ENCODE measurements around the gene TESK2. TPM values are rescaled to one million over a fixed set of nuclear protein-coding genes. Genes with fewer than 3 reads are reported as not detected.
A peak's percentile ranks its signal among the peaks of the same experiment; 100 is the strongest.

TESK2 gene
- total RNA-seq, 6 donors from 2014 or later: 2.3 to 7.4 (median 5.7) TPM

DNA sequence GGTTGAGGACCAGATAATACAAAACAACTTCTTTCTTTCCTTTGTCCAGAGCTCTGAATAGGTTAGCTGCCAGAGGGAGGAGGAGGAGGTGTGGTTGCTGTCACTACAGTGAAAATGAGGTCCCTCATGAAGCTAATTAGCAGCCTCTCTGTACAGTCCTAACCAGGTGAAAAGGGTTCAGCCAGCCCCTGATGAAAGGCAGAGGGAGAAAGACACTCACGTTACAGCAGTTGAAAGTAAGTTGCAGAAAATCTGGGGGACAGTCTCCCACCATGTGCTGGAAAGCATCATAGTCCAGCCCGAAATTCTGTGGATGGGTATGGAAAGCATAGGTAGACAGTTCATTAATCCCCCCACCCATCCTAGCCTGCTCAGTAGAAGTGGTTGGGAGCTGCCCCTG is 144.5 kb downstream of the TESK2 start:
- Histone ChIP-seq H3K4me1 (peaks cover 21 to 28% (median 24%) of the 10 kb centered on the region in 4 donors), H3K4me3 (no peak overlapping the region), H3K27me3 (no peaks in the 10 kb centered on the region), H3K9me3 (no peaks in the 10 kb centered on the region), H3K36me3 (peaks cover 14 to 39% (median 36%) of the 10 kb centered on the region in 4 donors), H3K27ac (no peak overlapping the region)
- DNase-seq: no peak
- no peak for ATAC-seq (ENCODE audit: low FRiP score in 2 of 2)
- no peak for TF ChIP-seq POLR2AphosphoS5 (IDR thresholded peaks at IDR 0.05)
- TF ChIP-seq EP300 (IDR thresholded peaks at IDR 0.05): no peak
- no peak for TF ChIP-seq POLR2A (IDR thresholded peaks at IDR 0.05)
- TF ChIP-seq CTCF (IDR thresholded peaks at IDR 0.05): no peak
- 83 to 94% methylated on average over 2 of the region's 2 CpGs for WGBS, 2 donors

GRCh38 chr1:45345014-45345413 is 145.9 kb downstream of the TESK2 start:
- WGBS, 2 donors: 90 to 93% methylated on average over 12 to 13 of the region's 13 CpGs
- Histone ChIP-seq H3K4me1 (peaks cover 32 to 39% (median 35%) of the 10 kb centered on the region in 4 donors), H3K36me3 (peaks cover 14 to 39% (median 36%) of the 10 kb centered on the region in 4 donors), H3K27ac (no peak overlapping the region), H3K27me3 (no peaks in the 10 kb centered on the region), H3K4me3 (no peak overlapping the region), H3K9me3 (no peaks in the 10 kb centered on the region)
- DNase-seq (peak in 1 of 2 donors; percentile 24), ATAC-seq (ENCODE audit: low FRiP score in 2 of 2) (no peak)
- TF ChIP-seq POLR2AphosphoS5 (IDR thresholded peaks at IDR 0.05) (no peak), POLR2A (IDR thresholded peaks at IDR 0.05) (no peak), CTCF (IDR thresholded peaks at IDR 0.05) (no peak), EP300 (IDR thresholded peaks at IDR 0.05) (no peak)

DNA sequence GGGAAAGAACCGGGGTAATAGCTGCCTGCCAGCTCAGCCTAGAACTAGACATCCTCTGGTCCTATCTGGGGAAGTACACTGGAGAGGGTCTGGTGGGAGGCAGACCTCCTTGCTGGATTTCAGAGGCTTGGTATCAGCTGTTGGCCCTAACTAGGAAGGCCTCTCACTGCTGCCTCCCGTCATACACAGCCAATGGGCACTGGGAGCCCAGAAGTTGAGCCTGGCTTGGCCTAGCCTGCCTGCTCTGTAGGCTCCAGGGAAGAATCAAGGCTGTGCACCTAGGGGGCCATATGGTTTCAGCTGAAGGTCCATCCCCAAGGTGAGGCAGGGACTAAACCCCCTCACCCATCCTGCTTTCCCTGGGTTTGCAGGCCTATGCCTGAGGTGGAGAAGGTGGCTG is 146.5 kb downstream of the TESK2 start:
- no peak overlapping the region for H3K4me3 ChIP-seq
- DNase-seq (no peak), ATAC-seq (ENCODE audit: low FRiP score in 2 of 2) (no peak)
- WGBS, 2 donors: 100% methylated on average over 2 of the region's 2 CpGs
- H3K27me3 ChIP-seq: no peaks in the 10 kb centered on the region
- TF ChIP-seq POLR2A (IDR thresholded peaks at IDR 0.05) (no peak), EP300 (IDR thresholded peaks at IDR 0.05) (no peak), CTCF (IDR thresholded peaks at IDR 0.05) (no peak), POLR2AphosphoS5 (IDR thresholded peaks at IDR 0.05) (no peak)
- H3K36me3 ChIP-seq: peaks cover 14 to 39% (median 36%) of the 10 kb centered on the region in 4 donors
- H3K27ac ChIP-seq: no peak overlapping the region
- H3K4me1 ChIP-seq: peaks cover 31 to 39% (median 35%) of the 10 kb centered on the region in 4 donors
- no peaks in the 10 kb centered on the region for H3K9me3 ChIP-seq

- DNase-seq (no peak), ATAC-seq (ENCODE audit: low FRiP score in 2 of 2) (no peak)
- peaks cover 14 to 39% (median 36%) of the 10 kb centered on the region in 4 donors for H3K36me3 ChIP-seq
- H3K27ac ChIP-seq: peak overlapping the region; percentile 93 to 98 (median 97)
- 26 to 30% methylated on average over 6 of the region's 6 CpGs for WGBS, 2 donors
- H3K4me1 ChIP-seq: peaks cover 20 to 30% (median 24%) of the 10 kb centered on the region in 4 donors
- peak overlapping the region; percentile 69 to 92 (median 82) for H3K4me3 ChIP-seq
- TF ChIP-seq POLR2AphosphoS5 (IDR thresholded peaks at IDR 0.05) (no peak), CTCF (IDR thresholded peaks at IDR 0.05) (no peak), POLR2A (IDR thresholded peaks at IDR 0.05) (no peak), EP300 (IDR thresholded peaks at IDR 0.05) (no peak)
- no peaks in the 10 kb centered on the region for H3K9me3 ChIP-seq
- H3K27me3 ChIP-seq: no peaks in the 10 kb centered on the region
Observed at GRCh38 chr1:45340816-45341466, 150.0 kb downstream of the TESK2 start.
